Gastrocnemius medialis (tissue), 4 donors: ENCODE data around the gene CEACAM19.

Source experiments
- CTCF ChIP-seq, 5 experiments: fragments of 450-650 bp in 3 of 5; fragments of 200-600 bp in 2 of 5; sonication (generic) in 2 of 5; IDR thresholded peaks in 4 of 5; conservative IDR thresholded peaks in 1 of 5; 1 replicate in 4 of 5; 2 replicates in 1 of 5; pipeline ENCODE4 v1.5.1; 2016 to 2019; ENCODE audit warnings: antibody characterized with exemption in 5 of 5, mild to moderate bottlenecking in 3 of 5, moderate library complexity in 3 of 5
- POLR2A ChIP-seq, 2 donors: fragments of 450-650 bp; IDR thresholded peaks; one replicate each; pipeline ENCODE4 v1.6.1; 2017; ENCODE audit warnings: antibody characterized with exemption in 2 of 2, mild to moderate bottlenecking in 2 of 2, moderate library complexity in 2 of 2

GRCh38 chr19:44701228-44701627, 29.9 kb downstream of the CEACAM19 start:
- TF ChIP-seq CTCF (IDR thresholded peaks at IDR 0.05 in 4 of 5, conservative IDR thresholded peaks at IDR 0.05 in 1 of 5) (no peak), POLR2A (IDR thresholded peaks at IDR 0.05) (no peak)
